Left lung (tissue), 10 donors: Measurements from ENCODE around the gene SIGLEC6. TPM values are rescaled to one million over a fixed set of nuclear protein-coding genes. Genes with fewer than 3 reads are reported as not detected.

ENCODE experiments used
- ATAC-seq: fragments of 200-7000 bp; cut with Tn5 transposase; one replicate; pipeline ENCODE4 v1.9.1; 2020; ENCODE audit warnings: moderate library complexity
- DNase-seq, 4 donors: peaks; one replicate each; pipeline ENCODE4 v3.0.0-alpha.2; 2013 to 2020
- H3K27ac ChIP-seq, 2 donors: fragments of 200-600 bp; sonication (generic) in 1 of 2; one replicate each; pipeline versions ENCODE4 v1.5.0 to v1.8.0; 2020 to 2021
- H3K27me3 ChIP-seq, 2 donors: fragments of 200-600 bp; sonication (generic) in 1 of 2; one replicate each; pipeline versions ENCODE4 v1.5.0 to v1.8.0; 2020 to 2021
- H3K36me3 ChIP-seq, 2 donors: fragments of 200-600 bp; sonication (generic) in 1 of 2; one replicate each; pipeline versions ENCODE4 v1.5.0 to v1.8.0; 2020 to 2021
- H3K4me1 ChIP-seq, 2 donors: fragments of 200-600 bp; one replicate each; pipeline ENCODE4 v1.8.0; 2021
- H3K4me3 ChIP-seq, 2 donors: fragments of 200-600 bp; sonication (generic) in 1 of 2; one replicate each; pipeline versions ENCODE4 v1.5.0 to v1.8.0; 2020 to 2021; ENCODE audit warnings: mild to moderate bottlenecking in 1 of 2
- H3K9me3 ChIP-seq, 2 donors: fragments of 200-600 bp; sonication (generic) in 1 of 2; one replicate each; pipeline versions ENCODE4 v1.5.0 to v1.8.0; 2020 to 2021
- intact Hi-C, 2 donors: fragments of 100-400 bp; cut with DNase I; formaldehyde crosslinking; loops; one replicate each; pipeline versions ENCODE4 v1.11.2 to v1.14.2; 2022
- polyA plus RNA-seq, 6 donors: library from polyadenylated mRNA; unstranded; fragments of 120-200 nt; gene quantifications; one replicate each; pipeline ENCODE4 v1.2.1, GENCODE V29; 2013; ENCODE audit not compliant: insufficient read length in 6 of 6
- total RNA-seq, 2 donors: library from RNA; stranded (reverse); fragmentation: NEBNext Ultra II Directional; extraction: Animal tissue kit (Norgen Biotek cat#: 25700); gene quantifications; one replicate each; pipeline ENCODE4 v1.2.1, GENCODE V29; 2021
- TF ChIP-seq, protein P1 (sequence below), 2 donors: fragments of 200-600 bp; sonication (generic) in 1 of 2; IDR thresholded peaks; one replicate each; pipeline versions ENCODE4 v1.5.0 to v1.8.0; 2021; ENCODE audit warnings: antibody characterized with exemption in 2 of 2
- donor health status: DM: no; HTN: yes; CAD: no.
- donor health status: DM: no; HTN: no; CAD: no.

The SIGLEC6 gene
- total and polyA plus RNA-seq, 8 donors, result 0.10 to 3.2 (median 0.26) TPM; not detected in 1

DNA sequence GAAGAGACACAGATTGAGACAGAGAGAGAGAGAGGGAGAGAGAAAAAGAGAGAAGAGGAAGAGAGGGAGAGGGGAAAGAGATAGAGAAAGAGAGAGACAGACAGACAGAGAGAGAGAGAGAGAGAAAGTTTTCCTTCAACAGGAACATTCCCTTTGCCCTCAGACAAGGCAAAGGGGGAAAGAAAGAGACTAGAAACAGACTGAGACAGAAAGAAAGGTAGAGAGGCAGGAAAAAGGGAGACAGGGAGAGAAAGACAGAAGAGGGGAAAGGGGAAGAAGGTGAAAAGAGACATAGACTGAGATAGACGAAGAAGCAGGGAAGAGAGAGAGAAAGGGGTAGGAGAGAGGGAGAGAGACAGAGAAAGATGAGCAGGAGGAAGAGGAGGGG is 21.1 kb upstream of the SIGLEC6 start:
- intact Hi-C loops, result no loop called here

DNA sequence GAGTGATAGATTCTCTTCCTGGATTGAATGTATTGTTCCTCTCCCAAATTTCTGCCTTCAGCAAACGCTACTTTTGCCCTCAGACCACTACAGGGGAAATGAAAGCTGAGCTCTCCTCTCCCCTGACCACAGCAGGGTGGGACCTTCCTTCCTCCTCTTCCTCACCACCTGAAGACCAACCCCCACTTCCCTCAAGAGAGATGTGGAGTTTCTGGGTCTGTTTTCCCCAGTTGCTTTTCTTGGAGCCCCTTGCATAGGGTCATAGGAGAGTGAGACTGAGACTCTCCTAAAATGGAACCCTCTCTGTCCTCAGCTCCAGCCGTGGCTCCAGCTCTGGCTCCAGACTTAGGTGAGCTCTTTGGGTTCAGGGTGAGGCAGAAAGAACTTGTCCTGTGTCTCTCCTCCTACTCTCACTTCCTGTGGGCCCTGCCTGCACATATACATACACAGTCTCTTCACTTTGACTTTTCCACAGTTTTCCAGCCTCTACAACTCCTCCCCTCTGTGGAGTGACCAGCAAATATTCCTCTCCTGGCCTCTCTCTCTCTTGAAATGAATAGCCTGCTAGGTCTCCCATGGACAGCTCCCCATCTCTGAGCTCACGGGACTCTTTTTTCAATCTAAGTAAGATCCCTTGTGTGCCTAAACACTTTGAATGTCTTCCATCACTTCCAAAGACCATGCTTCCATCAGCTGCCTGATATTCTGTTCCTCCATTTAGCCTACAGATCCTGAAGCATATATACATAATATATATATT is 20.4 kb upstream of the SIGLEC6 start:
- TF ChIP-seq, protein P1, sequence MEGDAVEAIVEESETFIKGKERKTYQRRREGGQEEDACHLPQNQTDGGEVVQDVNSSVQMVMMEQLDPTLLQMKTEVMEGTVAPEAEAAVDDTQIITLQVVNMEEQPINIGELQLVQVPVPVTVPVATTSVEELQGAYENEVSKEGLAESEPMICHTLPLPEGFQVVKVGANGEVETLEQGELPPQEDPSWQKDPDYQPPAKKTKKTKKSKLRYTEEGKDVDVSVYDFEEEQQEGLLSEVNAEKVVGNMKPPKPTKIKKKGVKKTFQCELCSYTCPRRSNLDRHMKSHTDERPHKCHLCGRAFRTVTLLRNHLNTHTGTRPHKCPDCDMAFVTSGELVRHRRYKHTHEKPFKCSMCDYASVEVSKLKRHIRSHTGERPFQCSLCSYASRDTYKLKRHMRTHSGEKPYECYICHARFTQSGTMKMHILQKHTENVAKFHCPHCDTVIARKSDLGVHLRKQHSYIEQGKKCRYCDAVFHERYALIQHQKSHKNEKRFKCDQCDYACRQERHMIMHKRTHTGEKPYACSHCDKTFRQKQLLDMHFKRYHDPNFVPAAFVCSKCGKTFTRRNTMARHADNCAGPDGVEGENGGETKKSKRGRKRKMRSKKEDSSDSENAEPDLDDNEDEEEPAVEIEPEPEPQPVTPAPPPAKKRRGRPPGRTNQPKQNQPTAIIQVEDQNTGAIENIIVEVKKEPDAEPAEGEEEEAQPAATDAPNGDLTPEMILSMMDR (IDR thresholded peaks at IDR 0.05), result no peak
- Histone ChIP-seq H3K4me3 (no peak overlapping the region), H3K36me3 (no peaks in the 10 kb centered on the region), H3K27me3 (peaks cover 0 to 63% of the 10 kb centered on the region in 2 donors), H3K9me3 (no peaks in the 10 kb centered on the region), H3K4me1 (no peaks in the 10 kb centered on the region), H3K27ac (no peak overlapping the region)
- intact Hi-C loops, result no loop called here
- ATAC-seq (no peak), DNase-seq (no peak)

More for the DNA sequence above, 21.1 kb upstream of the SIGLEC6 start:
- H3K4me1 ChIP-seq, result no peaks in the 10 kb centered on the region
- no peak overlapping the region for H3K4me3 ChIP-seq
- DNase-seq (no peak), ATAC-seq (no peak)
- no peaks in the 10 kb centered on the region for H3K36me3 ChIP-seq
- peaks cover 0 to 61% of the 10 kb centered on the region in 2 donors for H3K27me3 ChIP-seq
- TF ChIP-seq, protein P1 (IDR thresholded peaks at IDR 0.05), result no peak
- no peak overlapping the region for H3K27ac ChIP-seq
- no peaks in the 10 kb centered on the region for H3K9me3 ChIP-seq

DNA sequence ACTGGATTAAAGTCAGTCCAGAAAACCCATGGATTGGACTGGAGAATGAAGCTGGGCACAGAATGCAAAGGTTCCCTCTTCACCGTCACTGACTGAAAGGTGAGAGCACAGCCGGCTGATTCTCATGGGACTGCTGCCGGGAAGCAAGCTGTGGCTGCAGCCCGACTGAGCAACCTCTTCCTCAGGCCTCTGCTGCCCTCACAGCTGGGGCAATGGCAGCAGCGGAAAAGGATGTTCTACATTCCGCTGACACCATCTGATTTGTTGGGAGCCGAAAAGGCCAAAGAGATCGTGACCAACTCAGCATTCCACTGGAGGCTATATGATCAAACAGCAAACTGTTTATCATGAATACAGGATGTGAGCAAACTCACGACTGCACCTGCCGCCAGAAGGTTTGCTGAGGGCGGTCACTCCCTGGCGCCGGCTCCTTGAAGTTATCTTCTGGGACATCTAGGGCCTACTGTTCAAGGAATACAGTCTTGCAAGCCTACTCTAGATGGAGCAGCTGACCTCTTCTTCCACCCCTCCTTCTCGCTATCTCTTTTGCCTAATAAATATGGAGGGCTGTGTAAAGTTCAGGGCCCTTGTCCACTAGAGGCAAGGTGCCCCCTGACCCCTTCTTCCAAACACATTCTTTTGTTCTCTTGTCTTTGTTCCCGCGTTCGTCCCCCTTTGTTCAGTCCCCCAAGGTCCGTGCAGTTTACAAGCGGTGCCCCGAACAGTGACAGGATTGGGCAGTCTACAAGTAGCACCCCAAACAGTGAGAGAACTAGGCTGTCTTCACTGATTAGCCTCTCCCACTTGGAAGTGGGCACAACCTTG is 19.6 kb upstream of the SIGLEC6 start:
- H3K4me1 ChIP-seq, result peaks cover 0 to 2% of the 10 kb centered on the region in 2 donors
- intact Hi-C loops, result no loop called here
- H3K27me3 ChIP-seq, result peaks cover 0 to 71% of the 10 kb centered on the region in 2 donors
- DNase-seq (no peak), ATAC-seq (no peak)
- no peak overlapping the region for H3K27ac ChIP-seq
- no peak overlapping the region for H3K4me3 ChIP-seq
- no peaks in the 10 kb centered on the region for H3K36me3 ChIP-seq
- TF ChIP-seq, protein P1 (IDR thresholded peaks at IDR 0.05), result no peak
- no peaks in the 10 kb centered on the region for H3K9me3 ChIP-seq

DNA sequence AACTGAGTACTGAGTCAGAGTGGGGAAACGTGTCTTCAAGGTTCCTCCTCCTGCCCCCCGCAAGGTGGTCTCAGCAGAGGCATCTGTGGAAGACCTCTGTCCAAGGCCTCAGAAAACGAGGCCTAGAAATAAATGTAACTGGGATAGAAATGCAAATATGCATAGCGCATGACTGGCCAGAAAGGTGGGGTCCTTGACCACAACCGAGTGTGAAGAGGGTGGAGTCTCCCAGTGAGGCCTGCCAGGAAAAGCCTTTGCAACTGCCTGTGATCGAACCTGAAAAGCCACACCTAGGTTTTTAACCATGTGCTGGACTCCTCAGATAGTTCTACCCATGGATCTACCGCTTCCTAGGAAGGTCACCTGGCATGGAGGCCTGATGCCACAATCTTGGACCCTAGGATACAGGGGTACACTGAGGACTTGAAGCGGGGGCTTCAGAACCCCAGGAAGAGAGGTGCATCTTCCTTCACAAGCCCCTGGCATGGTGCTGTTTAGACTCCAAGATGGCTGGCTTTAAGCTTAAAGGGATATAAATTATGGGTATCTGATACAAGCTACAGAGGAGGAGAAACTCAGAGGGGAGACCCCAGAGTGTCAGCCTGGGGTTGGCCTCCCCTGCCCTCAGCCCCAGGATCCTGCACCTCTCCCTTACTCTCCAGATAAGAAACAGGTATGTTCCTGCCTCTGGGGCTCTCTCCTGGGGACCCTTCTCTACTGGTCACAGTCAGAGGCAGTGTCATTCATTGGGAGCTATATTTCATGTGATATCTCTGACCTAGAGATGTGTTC is 18.3 kb upstream of the SIGLEC6 start:
- peaks cover 0 to 84% of the 10 kb centered on the region in 2 donors for H3K27me3 ChIP-seq
- H3K9me3 ChIP-seq, result no peaks in the 10 kb centered on the region
- DNase-seq (no peak), ATAC-seq (no peak)
- intact Hi-C loops, result no loop called here
- no peaks in the 10 kb centered on the region for H3K36me3 ChIP-seq
- TF ChIP-seq, protein P1 (IDR thresholded peaks at IDR 0.05), result no peak
- H3K4me3 ChIP-seq, result no peak overlapping the region
- no peak overlapping the region for H3K27ac ChIP-seq
- peaks cover 0 to 3% of the 10 kb centered on the region in 2 donors for H3K4me1 ChIP-seq
